Spleen (tissue), 11 donors: ENCODE data around the gene POMT2. TPM values are rescaled to one million over a fixed set of nuclear protein-coding genes. Genes with fewer than 3 reads are reported as not detected.
A peak's percentile ranks its signal among the peaks of the same experiment; 100 is the strongest.

ENCODE experiments used
- DNase-seq: peaks from one replicate; pipeline ENCODE4 v3.0.0-alpha.2; 2020
- H3K27ac ChIP-seq, 8 donors: fragments of 200-600 bp; sonication (generic) in 7 of 8; 1 replicate in 4 of 8; 2 replicates in 4 of 8; pipeline versions ENCODE4 v1.5.0 to v1.8.0; 2016 to 2021; ENCODE audit warnings: inconsistent platforms in 4 of 8, mild to moderate bottlenecking in 4 of 8, moderate library complexity in 1 of 8
- H3K27me3 ChIP-seq, 7 donors: fragments of 200-600 bp; sonication (generic) in 6 of 7; replicated peaks in 1 of 7; 1 replicate in 4 of 7; 2 replicates in 3 of 7; pipeline versions ENCODE4 v1.5.0 to v1.8.0; 2016 to 2021; ENCODE audit warnings: inconsistent platforms in 3 of 7, mild to moderate bottlenecking in 1 of 7
- H3K36me3 ChIP-seq, 6 donors: fragments of 200-600 bp; sonication (generic) in 5 of 6; 1 replicate in 4 of 6; 2 replicates in 2 of 6; pipeline versions ENCODE4 v1.5.0 to v1.8.0; 2016 to 2021; ENCODE audit warnings: inconsistent platforms in 2 of 6
- H3K4me1 ChIP-seq, 6 donors: fragments of 200-600 bp; sonication (generic) in 5 of 6; 1 replicate in 3 of 6; 2 replicates in 3 of 6; pipeline versions ENCODE4 v1.5.0 to v1.8.0; 2016 to 2021; ENCODE audit warnings: inconsistent platforms in 3 of 6
- H3K4me3 ChIP-seq, 8 donors: fragments of 200-600 bp; sonication (generic) in 7 of 8; 1 replicate in 4 of 8; 2 replicates in 4 of 8; pipeline versions ENCODE4 v1.5.0 to v1.8.0; 2016 to 2021; ENCODE audit warnings: inconsistent platforms in 4 of 8, mild to moderate bottlenecking in 4 of 8, moderate library complexity in 2 of 8
- H3K9me3 ChIP-seq, 8 donors: fragments of 200-600 bp; sonication (generic) in 7 of 8; 1 replicate in 4 of 8; 2 replicates in 4 of 8; pipeline versions ENCODE4 v1.5.0 to v1.8.0; 2016 to 2021; ENCODE audit warnings: inconsistent platforms in 4 of 8
- POLR2A ChIP-seq, 3 donors: fragments of 450-650 bp; IDR thresholded peaks; one replicate each; pipeline ENCODE4 v1.5.1; 2017; ENCODE audit warnings: antibody characterized with exemption in 3 of 3, mild to moderate bottlenecking in 1 of 3
- POLR2AphosphoS5 ChIP-seq, 3 donors: sonication (generic); formaldehyde crosslinking; IDR thresholded peaks; one replicate each; pipeline ENCODE4 v1.5.1; 2017; ENCODE audit warnings: antibody characterized with exemption in 3 of 3
- WGBS, 5 donors: extraction: QIAGEN DNeasy Blood & Tissue Kit in 3 of 5; methylation state at CpG; one replicate each; pipeline versions ENCODE4 v1.1.5 to v1.1.7; 2013 to 2018; 5-methylcytosine and 5-hydroxymethylcytosine counted together
- intact Hi-C: fragments of 100-400 bp; cut with DNase I; formaldehyde crosslinking; loops from one replicate; pipeline ENCODE4 v1.15.0; 2023; ENCODE audit warnings: low total_unique reads
- polyA plus RNA-seq, 3 donors: library from polyadenylated mRNA; stranded (reverse); fragments of 200-250 nt; gene quantifications; one replicate each; pipeline ENCODE4 v1.2.1, GENCODE V29; 2013
- total RNA-seq, 7 donors: library from RNA; depleted of rRNA in 3 of 7; stranded (reverse); fragments of >200 nt in 3 of 7; fragmentation: NEBNext Ultra II Directional in 4 of 7; extraction: Animal tissue kit (Norgen Biotek cat#: 25700) in 4 of 7; gene quantifications; one replicate each; pipeline versions ENCODE4 v1.1.0 to v1.2.1, GENCODE V29; 2016 to 2021
- TF ChIP-seq, protein P1 (sequence below), 11 experiments: fragments of 200-600 bp in 7 of 11; fragments of 450-650 bp in 4 of 11; sonication (generic) in 4 of 11; IDR thresholded peaks in 8 of 11; conservative IDR thresholded peaks in 3 of 11; 1 replicate in 7 of 11; 2 replicates in 4 of 11; pipeline versions ENCODE4 v1.4.0 to v1.8.0; 2016 to 2021; ENCODE audit warnings: antibody characterized with exemption in 11 of 11, inconsistent platforms in 4 of 11, mild to moderate bottlenecking in 1 of 11
- donor health status: healthy with polysubstance abuse.
- donor health status: DM: no; HTN: no; CAD: no; lungs with moderate emphysema.
- donor health status: DM: no; HTN: no; CAD: no.
- donor health status: Bipolar disorder and iron deficiency.
- donor health status: healthy.
- donor health status: DM: no; HTN: no; CAD: no.
- donor health status: DM: yes; HTN: yes; CAD: no.

POMT2 gene
- total and polyA plus RNA-seq, 10 donors: 5.4 to 23.6 (median 16.6) TPM

DNA sequence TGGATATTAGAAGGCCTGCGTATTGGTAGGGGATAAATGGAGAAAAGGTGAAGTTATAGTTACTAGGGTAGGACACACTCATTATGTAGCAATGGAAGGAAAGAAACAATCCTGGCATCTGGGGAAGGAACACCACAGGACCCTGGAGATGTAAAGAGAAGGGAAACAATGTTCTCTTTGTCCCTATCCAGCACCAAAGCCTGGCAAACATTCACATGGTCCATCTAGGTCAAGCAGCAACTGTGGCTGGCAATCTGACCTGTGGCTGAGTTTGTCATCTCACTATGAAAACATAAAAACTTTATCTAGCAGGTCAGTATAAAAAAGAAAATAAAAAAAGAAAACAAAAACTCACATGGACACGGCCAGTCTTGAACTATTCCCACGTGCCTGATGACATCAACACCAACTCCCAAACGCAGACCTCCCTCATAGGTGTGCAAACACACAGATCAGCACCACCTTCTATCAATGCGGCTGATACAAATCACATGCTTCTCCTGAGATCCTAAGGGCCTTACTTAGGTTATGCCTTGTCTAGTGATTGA, 2.6 kb downstream of the POMT2 start:
- no peak overlapping the region for H3K27ac ChIP-seq
- intact Hi-C loops: loop anchor here (10.0 kb wide), 1 partner anchor 443 kb away; no protein-coding TSS in a partner anchor
- peaks cover 11 to 38% (median 19%) of the 10 kb centered on the region in 6 donors for H3K4me1 ChIP-seq
- no peaks in the 10 kb centered on the region for H3K27me3 ChIP-seq
- DNase-seq: no peak
- 78 to 94% (median 86%) methylated on average over 5 of the region's 5 CpGs for WGBS, 5 donors
- H3K4me3 ChIP-seq: no peak overlapping the region
- H3K36me3 ChIP-seq: no peaks in the 10 kb centered on the region
- no peaks in the 10 kb centered on the region for H3K9me3 ChIP-seq
- no peak for TF ChIP-seq POLR2A (IDR thresholded peaks at IDR 0.05)
- no peak for TF ChIP-seq POLR2AphosphoS5 (IDR thresholded peaks at IDR 0.05)
- TF ChIP-seq, protein P1, sequence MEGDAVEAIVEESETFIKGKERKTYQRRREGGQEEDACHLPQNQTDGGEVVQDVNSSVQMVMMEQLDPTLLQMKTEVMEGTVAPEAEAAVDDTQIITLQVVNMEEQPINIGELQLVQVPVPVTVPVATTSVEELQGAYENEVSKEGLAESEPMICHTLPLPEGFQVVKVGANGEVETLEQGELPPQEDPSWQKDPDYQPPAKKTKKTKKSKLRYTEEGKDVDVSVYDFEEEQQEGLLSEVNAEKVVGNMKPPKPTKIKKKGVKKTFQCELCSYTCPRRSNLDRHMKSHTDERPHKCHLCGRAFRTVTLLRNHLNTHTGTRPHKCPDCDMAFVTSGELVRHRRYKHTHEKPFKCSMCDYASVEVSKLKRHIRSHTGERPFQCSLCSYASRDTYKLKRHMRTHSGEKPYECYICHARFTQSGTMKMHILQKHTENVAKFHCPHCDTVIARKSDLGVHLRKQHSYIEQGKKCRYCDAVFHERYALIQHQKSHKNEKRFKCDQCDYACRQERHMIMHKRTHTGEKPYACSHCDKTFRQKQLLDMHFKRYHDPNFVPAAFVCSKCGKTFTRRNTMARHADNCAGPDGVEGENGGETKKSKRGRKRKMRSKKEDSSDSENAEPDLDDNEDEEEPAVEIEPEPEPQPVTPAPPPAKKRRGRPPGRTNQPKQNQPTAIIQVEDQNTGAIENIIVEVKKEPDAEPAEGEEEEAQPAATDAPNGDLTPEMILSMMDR (IDR thresholded peaks at IDR 0.05 in 8 of 11, conservative IDR thresholded peaks at IDR 0.05 in 3 of 11): no peak

DNA sequence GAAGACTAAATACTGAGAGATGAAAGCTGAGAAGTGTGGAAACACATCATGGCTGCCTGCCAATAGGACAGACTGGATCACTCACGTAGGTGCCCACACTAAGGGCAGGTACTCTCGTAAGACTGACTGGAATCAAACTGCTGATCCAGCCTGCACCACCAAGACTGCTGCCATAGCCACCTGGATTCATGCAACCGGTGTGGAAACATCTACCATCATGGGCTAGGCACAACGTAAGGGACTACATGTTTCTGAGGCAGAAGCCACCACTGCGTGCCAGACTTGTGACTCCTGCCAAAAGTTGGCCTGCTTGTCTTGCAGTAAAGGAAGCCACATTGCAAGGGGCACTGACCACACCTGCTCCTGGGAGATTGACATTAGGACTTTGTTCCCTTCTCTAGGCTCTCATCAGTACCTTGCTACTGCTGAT, 3.8 kb downstream of the POMT2 start:
- Histone ChIP-seq H3K9me3 (no peaks in the 10 kb centered on the region), H3K27ac (no peak overlapping the region), H3K27me3 (no peaks in the 10 kb centered on the region), H3K36me3 (no peaks in the 10 kb centered on the region), H3K4me1 (peaks cover 6 to 26% (median 12%) of the 10 kb centered on the region in 6 donors), H3K4me3 (no peak overlapping the region)
- TF ChIP-seq, protein P1 (IDR thresholded peaks at IDR 0.05 in 8 of 11, conservative IDR thresholded peaks at IDR 0.05 in 3 of 11): no peak
- TF ChIP-seq POLR2AphosphoS5 (IDR thresholded peaks at IDR 0.05) (no peak), POLR2A (IDR thresholded peaks at IDR 0.05) (no peak)
- intact Hi-C loops: loop anchor here (10.0 kb wide), 1 partner anchor 442 kb away; no protein-coding TSS in a partner anchor
- WGBS, 5 donors: 70 to 92% (median 77%) methylated on average over 5 of the region's 5 CpGs
- no peak for DNase-seq

DNA sequence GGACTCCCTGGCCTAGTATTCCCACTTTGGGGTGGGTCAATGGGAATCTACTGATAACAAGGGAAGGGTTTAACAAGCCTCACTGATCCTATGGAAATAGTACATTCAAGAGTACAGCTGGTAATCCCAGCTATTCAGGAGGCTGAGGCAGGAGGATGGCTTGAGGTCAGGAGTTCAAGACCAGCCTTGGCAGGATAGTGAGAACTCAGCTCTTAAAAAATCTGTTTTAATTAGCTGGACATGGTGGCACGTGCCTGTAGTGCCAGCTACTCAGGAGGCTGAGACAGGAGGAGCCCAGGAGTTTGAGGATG, 4.5 kb downstream of the POMT2 start:
- no peak overlapping the region for H3K27ac ChIP-seq
- no peaks in the 10 kb centered on the region for H3K27me3 ChIP-seq
- DNase-seq: no peak
- 25 to 53% (median 35%) methylated on average over 1 of the region's 1 CpG for WGBS, 5 donors
- TF ChIP-seq POLR2A (IDR thresholded peaks at IDR 0.05): no peak
- TF ChIP-seq POLR2AphosphoS5 (IDR thresholded peaks at IDR 0.05): no peak
- TF ChIP-seq, protein P1 (IDR thresholded peaks at IDR 0.05 in 8 of 11, conservative IDR thresholded peaks at IDR 0.05 in 3 of 11): peak in 5 of 11 experiments; percentile 14 to 63 (median 42)
- peaks cover 6 to 24% (median 10%) of the 10 kb centered on the region in 6 donors for H3K4me1 ChIP-seq
- no peaks in the 10 kb centered on the region for H3K9me3 ChIP-seq
- intact Hi-C loops: loop anchor here (10.0 kb wide), 1 partner anchor 441 kb away; no protein-coding TSS in a partner anchor
- H3K4me3 ChIP-seq: no peak overlapping the region
- no peaks in the 10 kb centered on the region for H3K36me3 ChIP-seq

DNA sequence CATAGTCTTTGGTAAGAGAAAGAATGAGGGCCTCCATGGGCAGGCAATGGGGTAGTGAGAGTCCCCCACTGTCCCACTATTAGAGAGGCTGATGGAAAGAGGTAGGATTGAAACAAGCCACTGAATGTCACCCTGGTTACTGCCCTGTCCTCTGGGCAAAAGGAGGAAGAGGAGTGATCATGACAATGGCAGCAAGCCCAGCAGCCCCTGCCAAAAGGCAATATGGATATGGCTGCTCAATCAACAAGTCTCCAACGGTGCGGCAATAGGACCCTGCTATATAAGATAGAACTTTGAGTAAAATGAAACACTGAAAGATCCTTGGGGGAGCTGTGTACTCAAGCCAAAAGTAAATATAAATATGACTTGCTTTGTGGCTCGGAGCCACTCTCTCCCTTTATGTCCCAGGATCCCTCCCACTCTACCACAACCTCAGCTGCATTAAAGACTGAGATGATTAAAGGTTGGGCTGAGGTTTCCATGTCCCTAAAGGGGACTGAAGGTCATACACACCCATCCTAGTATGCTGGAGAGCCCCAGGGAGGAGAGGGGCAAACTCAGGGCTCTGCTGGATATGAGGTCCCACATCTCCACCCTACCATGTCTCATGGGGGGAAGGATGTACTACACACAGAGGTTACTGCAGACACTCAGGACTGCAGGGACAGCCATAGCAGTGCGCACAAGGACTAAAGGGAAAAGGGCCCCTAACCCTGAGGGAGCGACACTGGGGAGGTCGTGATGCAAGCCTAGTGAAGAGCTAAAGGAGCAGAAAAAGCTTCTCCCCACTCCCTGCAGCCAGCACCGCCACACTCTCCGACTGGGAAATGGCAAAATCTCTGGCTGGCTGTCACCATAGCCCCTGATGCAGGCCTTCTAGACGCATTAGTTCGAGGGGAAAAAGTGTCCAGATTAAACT, 5.9 kb downstream of the POMT2 start:
- H3K27ac ChIP-seq: no peak overlapping the region
- peaks cover 3 to 19% (median 7%) of the 10 kb centered on the region in 6 donors for H3K4me1 ChIP-seq
- WGBS, 5 donors: 75 to 90% (median 88%) methylated on average over 10 of the region's 10 CpGs
- DNase-seq: no peak
- TF ChIP-seq POLR2AphosphoS5 (IDR thresholded peaks at IDR 0.05) (no peak), POLR2A (IDR thresholded peaks at IDR 0.05) (no peak)
- TF ChIP-seq, protein P1 (IDR thresholded peaks at IDR 0.05 in 8 of 11, conservative IDR thresholded peaks at IDR 0.05 in 3 of 11): no peak
- no peaks in the 10 kb centered on the region for H3K27me3 ChIP-seq
- intact Hi-C loops: loop anchor here (5.0 to 10.0 kb wide), 2 partner anchors 162 to 440 kb away; no protein-coding TSS in a partner anchor
- H3K4me3 ChIP-seq: no peak overlapping the region
- peaks cover 0 to 7% (median 0%) of the 10 kb centered on the region in 6 donors for H3K36me3 ChIP-seq
- no peaks in the 10 kb centered on the region for H3K9me3 ChIP-seq
